Fibroblast of upper back skin (primary cell): Measurements from ENCODE around the gene TTLL8.

ENCODE experiments used
- DNase-seq: peaks from one replicate; pipeline ENCODE4 v3.0.0-alpha.2; 2013

Gene TTLL8

DNA sequence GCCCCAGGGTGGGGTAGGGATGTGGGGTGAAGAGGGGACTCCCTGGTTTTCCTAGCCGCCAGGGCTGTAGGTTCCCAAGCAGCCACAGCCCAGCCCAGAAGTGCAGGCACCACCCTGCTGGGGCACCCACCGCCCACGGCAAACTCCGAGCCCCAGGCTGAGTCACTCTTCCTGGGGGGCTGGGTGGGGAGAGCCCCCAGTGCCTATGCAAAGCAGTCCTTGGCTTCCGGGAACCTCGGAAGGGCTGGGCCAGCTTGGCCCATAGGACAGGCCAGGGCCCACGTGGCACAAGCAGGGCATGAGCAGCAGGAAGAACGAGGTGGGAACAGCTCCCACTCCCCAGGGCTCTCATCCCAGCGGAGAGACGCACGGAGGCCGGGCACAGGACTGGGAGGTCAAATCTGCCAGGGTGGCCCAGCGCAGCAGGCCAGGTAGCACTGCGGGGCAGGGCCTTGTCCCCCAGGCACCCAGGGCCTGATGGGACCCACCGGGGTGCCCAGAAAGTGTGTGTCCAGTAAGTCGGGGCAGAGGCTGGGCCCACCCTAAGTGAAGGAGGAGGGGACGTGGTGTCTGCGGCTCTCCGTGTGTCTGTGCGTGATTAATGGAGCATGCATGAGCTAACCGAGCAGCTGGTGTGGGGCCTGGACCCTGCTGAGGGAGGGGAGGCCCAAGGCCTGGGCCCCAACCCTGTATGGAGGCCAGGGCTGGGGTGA is 41.0 kb downstream of the TTLL8 start:
- DNase-seq, result no peak

DNA sequence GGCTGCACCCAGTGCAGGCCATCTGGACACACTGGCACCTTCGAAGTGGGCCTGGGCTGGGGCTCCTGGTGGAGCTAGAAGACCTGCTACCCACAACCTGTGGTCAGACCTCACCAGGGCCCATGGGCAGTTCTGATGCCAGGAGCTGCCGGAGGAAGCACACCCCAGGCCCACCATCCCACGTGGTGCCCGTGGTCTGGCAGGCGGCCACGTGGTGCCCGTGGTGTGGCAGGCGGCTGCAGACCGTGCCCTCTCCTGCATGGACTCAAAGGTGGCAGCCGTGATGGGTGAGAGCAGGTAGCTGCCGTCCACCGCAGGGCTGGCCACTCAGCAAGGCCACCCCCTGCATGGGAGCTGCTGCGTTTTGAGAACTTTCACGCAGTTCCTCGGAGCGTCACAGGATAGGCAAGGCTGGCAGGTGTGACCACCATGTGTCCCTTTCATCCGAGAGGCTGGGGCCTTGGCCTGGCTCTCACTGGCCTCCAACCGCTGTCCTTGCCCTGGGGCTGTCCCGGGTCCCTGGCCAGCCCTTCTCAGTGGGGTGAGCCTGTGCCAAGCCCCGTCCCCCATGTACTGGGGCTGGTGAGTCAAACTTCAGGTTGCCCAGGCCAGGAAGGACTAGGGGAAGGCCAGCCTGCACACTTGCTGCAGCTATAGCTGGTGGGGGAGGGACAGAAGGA is 41.6 kb downstream of the TTLL8 start:
- no peak for DNase-seq

DNA sequence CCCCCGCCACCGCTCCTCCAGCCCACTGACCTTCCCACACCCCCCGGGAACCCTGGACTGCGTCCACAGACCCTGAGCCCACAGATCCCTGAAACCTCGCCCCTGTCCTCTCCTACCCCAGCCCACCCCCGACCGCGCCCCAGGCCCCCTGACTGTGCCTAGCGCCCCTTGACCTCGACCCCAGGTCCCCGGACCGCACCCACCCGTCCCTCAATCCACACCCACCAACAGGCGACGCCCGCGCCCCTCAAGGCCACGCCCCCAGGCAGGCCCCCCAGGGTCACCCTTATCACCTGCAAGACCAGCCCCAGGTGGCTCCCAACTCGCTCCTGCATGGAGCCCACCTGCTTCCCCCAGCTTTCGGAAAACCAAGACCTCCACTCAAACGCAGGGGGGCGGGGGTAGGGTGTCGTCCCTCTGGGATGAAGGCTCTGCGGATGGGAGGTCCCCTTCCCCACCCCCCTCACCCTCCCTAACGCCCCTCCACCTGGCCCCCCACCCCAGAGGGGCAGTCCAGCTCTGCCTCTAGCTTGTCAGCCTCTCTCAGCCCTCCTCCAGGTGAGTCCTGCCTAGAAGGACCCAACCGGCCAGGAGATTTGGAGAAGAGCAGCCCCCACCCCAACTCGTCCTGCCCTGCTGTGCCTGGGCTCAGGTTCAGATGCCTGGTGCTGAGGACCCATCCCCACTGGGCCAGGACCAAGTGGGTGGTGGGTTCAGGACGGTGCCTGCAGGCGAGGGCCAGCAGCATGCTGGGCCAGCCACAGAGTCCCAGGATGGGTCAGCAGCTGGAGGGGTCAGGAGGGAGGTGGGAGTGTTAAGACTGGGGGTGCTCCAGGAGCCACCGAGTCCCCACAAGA is 42.4 kb downstream of the TTLL8 start:
- no peak for DNase-seq

DNA sequence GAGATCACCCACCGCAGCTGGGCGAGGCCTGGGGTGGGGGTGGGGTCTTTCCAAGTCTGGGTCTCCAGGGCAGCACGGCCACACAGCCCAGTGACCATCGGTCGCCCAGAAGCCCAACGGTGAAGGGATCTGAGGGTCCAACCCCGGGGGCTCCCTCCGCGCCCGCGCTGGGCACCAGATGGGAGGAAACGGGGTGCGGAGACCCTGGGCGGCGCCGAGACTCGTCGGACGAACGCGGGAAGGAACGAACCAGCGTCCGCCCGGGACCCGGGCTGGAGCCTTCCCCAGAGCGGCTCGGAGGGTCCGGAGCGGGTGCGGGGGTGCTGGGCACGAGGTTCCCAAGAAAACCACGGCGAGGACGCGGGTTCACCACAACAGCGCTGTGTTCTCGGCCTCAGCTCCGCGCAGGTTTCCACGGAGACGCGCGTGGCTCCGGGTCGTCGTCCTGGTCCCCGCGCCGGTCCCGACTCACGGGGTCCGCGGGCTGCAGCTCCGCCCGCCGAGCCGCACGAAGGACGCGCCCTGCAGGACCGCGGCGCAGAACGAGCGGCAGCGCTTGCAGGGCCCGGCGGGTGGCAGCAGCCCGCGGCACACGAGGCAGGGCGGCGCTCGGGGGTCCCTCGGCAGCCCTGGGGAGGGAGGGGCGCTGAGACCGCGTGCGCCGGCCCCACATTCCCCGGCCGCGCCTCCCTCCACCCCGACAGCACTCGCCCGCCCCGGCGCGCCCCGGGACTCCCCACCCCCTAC is 43.3 kb downstream of the TTLL8 start:
- no peak for DNase-seq

DNA sequence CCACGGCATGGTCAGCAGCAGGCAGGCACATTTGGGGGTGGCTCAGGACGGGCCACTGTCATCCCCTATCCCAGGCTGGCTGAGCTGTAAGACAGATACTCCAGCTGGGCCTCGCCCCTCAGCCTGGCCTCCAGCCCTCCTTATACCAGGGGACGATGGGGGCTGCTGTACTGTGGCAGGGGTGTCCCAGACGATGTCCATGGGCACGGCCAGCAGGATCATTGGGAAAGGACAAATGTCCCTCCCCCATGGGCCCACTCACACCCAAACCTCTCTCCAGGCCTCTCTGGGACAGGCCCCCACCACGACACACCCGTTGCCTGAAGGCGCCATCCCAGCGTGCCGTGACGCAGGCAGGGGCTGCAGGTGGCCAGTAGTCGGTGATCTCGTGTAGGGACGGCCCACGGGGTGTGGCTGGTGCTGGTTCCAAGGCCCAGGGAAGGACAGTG is 44.0 kb downstream of the TTLL8 start:
- no peak for DNase-seq

DNA sequence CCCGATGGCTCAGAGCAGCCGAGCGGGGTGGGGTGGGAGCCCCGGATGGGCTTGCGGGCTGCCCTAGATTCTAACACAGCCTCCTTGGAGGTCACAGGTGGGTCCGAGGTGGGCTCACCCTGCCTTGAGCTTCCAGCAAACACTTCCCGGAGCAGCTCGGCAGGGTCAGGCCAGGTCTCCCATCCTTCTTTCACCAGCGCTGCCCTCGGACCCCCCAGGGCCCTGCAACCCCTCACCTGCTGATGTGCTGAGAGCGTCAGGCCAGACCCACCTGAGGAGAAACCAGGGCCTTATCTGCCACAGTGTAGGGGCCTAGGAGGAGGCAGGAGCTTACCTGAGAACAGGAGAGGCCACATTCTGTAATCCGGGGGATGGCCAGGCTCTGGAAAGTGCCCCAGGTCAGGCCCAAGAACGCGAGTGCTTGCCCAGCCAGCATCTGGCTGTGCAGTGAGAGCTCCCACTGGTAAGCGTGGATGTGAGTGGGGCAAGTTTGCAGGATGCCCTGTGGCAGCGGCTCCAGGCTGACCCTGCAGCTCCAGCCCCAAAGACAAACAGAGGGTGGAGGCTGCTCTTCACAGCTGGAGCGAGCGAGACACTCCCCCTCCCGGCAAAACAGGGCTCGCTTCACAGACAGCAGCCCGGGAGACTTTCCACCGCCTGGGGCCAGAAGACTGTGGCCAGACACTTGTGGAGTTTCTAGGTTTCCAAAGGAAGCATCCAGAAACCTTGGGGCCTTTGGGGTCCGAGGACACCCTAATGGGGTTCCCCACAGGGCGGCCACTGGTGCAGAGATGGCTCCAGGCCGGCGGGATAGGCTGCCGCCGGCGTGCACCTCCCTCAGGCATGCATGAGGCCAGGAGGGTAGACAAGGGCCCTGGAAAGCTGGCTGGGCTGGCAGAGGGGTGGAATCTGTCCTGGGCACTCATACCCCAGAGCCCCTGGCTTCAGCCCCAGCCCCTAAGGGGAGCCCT is 45.6 kb downstream of the TTLL8 start, which contains the start of gene IL17REL:
IL17REL (minus strand) TSS at position 555 of the 971 bp plus-strand sequence; CDS start at position 436, 119 bp downstream.
- no peak for DNase-seq

DNA sequence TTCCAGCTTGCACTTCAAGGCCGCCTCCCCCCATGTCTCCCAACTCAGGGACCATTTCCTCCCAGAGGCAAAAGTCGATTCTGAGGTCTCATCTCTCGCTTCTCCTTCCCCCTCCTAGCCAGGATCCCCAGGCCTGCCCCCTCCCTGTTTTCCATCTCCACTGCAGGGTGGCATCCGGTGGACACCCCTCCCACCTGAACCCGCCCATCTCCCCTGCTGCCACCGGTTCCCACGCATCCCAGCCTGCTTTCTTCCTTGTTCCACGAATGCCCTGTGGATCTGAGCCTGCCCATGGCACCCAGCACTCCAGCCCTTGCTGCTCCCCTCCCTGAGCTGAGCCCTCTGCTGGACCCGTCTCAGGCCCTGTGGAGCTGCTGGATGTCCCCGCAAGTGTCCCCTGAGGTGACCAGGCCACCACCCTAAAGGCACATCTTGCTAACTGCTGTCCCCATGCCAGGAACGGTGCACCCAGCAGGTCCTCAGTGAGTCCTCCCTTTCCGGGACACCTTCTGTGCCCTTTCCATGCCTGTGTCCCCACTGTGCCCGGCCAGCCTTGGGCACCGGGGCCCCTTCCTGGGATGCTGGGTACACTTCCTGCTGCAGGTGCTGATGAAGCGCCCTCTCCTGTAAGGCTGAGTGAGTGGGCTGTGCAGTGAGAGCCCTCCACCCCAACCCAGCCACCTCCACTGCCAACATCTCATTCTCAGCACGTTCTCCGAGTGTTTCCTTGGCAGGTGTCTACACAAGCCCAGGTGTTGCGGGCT is 46.5 kb downstream of the TTLL8 start:
- no peak for DNase-seq

DNA sequence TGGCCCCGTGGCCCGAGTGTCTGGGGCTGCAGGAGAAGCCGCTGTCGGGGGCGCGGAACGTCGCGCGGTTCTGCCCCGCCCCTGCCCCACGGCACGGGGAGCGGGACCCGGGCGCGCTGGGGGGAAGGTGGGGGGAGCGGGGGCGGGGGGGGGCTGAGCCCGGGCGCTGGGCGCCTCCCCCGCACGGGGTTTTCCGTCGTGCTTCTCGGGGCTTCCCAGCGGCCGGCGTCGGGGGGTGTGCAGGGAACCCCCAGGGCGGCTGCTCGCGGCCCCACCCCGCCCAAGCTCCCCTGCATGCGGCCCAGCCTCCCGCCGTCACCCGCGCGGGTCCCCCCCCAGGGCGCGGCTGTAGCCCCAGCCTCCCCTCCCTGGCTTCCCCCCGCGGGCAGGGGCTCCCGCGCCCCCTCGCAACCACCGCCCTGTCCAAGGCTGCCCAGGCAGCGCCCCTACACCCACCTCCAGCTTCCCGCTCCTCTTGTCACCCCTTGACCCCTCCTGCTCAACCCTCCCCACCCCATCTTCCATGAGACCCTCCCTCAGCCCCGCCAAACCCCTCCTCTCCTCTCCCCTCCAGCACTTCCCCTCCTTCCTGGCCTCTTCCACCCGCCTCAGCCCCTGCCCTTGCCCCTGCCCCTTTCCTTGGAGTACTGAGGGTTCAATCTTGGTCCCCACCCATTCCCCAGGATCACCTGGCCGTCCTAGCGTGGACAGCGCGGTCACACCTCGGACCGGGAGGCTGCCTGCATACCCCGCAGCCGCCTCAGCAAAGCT is 47.2 kb downstream of the TTLL8 start:
- DNase-seq, result no peak

DNA sequence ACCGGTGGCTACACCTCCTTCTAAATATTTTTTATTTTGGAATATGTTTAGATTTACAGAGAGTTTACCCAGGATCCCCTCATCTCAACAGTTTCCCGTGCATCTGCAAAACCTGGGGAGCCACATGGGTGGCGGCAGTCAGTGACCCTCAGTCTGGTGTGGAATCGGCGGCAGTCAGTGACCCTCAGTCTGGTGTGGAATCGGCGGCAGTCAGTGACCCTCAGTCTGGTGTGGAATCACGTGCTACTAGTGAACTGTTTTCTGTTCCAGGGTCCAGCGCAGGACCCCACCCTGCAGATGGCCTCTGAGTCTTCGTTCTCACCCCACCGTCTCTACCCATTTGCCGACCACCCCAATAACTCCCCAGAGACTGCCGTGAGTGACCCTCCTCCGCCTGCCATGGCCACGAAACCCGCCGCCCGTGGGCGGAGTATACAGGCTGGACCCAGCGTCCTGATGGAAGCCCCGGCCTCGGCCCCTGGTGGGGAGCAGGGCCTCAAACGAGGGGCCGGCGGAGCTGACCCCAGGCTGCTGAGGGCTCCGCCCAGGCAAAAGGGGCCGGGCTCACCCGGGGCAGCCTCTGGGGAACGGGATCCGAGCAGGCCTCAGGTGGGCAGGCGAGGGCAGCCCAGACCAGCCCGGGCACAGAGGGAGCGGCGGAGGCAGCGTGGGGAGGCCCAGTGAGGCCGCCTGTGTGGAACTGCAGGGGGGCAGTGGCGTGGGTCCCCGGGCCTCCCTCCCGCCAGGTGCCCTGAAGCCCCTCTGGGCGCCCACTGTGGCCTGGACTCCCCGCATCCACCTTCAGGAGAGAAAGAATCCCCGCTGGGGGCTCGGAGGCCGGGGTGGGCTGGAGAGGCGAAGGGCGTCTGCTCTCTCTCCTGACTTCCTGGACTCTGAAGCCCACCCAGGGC is 48.1 kb downstream of the TTLL8 start:
- no peak for DNase-seq

DNA sequence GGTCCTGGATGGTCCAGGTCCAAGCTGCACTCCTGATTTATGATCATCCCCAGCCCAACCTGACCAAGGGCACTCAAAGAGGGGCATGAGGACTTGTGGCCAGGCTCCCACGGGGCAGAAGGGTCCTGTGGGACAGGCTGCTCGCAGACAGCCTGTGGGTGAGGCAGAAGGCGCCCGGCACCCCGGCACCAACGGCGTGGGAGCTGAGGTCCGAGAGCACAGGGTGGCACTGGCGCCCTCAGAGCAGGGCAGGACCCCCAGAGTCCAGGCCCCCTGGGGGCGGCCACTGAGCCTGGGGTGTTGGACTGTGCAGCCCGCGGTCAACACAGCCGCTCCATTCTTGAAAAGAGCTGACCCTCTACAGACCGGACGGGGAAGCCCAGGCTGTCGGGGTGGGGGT is 48.8 kb downstream of the TTLL8 start:
- no peak for DNase-seq

DNA sequence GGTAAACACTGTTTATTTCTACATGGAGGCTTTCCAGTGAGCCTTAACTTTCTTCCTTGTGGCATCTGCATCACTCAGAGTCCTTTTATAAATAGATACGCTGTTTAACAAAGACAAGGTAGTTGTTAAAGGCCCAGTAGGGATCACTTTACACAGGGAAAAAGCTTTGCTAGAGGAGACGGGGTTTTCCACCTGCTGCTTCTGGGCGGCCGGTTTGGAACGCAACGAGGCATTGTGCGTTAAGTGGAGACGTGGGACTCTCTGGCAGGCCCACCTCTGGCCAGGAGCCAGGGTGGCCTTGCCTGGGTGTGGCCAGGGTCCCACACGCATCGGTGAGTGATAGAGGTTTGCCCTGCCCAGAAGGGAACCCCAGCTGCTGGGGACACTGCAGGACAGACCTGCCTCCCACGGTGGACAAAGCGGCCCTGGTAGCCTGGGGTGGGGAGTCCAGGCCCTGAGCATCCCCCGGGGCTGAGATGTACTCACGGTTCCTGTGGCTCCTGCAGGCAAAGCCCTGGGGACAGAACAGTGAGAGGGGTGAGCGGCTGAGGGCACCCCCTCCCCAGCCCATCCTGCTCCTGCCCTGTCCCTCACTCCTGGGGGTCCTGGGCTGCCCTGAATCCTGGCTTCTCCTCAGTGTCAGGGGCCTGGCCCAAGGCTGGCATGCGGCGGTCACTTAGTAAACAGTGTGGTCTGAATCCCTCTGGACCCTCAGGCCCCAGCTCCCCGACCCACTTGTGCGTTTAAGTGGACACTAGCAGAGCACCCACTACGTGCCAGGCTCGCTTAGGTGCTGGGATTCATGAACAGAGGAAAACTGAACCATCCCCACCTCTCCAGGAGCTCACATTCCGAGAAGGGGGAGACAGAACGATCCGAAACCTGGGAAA is 49.7 kb downstream of the TTLL8 start:
- no peak for DNase-seq

DNA sequence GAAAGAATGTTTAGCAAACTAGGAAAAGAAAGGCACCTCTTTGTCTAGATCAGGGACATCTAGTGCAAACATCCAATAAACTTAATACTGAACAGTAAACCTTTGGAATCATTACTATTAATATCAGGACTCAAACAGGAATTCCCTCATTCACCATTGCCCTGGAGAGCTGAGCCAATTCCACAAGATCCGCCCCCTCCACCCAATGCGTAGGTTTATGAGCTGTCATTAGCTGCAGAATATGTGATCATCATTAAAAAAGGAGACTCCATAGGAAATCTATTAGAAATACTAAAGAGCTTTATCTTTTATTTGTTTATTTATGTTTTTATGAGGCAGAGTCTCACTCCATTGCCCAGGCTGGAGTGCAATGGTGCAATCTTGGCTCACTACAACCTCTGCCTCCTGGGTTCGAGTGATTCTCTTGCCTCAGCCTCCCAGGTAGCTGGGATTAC is 51.0 kb downstream of the TTLL8 start:
- no peak for DNase-seq

DNA sequence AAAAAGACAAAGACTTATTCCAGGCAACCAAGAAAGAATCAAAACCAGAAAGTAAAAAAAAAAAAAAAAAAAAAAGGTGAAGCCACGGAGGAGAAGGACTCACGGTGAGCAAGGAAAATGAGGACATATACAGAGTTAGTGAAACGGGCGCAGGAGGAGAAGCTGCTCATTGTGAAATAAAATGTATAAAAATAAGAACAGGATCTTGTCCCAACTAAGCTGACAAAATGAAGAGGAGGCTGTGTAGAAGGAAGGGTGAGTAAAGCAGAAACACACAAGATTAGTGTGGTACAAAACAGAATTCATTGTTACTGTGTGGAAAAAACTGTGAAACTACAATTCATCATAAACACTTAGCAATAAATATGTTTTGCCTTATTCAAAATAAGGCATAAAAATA is 53.2 kb downstream of the TTLL8 start:
- no peak for DNase-seq

DNA sequence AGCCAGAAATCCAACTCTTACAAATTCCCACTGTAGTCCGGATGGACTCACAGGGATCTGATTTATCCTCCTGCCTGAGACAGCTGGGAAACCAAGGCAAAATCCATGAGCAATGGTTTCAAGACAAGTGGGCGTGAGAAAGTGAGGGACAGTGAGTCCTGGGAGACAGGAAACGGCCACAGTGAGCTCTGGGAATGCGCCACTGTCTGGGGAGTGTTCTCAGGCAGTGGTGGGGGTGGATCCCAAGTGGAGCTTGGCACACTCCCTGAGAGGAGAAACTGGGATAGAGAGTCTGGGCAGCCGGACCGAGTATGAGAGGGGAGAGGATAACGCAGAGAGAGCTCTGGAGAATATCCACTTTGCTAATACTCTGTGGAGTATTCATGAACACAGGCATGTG is 55.3 kb downstream of the TTLL8 start:
- DNase-seq, result no peak

DNA sequence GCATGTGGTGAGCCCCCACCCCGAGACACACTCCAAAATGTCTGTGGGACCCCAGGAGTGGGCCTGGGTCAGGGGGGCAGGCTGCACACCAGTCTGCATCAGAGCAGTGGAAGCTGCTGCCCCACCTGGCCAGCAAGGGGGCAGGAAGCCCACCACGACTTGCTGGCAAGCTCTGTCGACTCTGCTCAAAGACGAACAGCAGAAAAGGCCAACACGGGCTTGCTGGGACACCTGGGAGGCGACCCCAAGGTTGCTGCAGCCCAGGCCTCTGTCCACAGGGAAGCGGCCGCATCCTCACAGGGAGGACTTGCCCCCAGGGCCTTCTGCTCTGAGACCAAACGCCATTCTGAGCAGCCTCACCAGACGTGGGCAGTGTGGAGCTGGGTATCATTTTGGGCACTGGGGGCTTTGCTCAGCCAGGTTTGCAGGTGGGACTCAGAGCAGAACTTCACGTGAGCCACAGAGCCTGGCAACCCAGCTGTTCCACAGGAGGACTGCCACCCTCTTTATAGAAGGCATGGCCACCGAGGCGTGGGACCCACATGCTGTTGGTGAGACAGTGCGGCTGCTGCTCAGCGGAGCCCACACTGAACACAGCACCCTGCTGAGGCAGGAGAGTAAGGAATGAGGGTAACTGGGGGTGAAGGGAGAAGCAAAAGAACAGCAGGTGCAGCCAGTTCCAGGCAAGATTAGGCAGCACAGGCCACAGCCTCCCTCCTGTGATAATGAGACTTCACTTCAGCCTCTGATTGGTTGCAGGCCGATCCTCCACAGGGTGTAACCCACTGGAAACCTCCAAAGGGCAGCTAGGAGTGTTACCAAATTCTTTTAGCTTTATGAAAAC is 56.5 kb downstream of the TTLL8 start:
- no peak for DNase-seq

DNA sequence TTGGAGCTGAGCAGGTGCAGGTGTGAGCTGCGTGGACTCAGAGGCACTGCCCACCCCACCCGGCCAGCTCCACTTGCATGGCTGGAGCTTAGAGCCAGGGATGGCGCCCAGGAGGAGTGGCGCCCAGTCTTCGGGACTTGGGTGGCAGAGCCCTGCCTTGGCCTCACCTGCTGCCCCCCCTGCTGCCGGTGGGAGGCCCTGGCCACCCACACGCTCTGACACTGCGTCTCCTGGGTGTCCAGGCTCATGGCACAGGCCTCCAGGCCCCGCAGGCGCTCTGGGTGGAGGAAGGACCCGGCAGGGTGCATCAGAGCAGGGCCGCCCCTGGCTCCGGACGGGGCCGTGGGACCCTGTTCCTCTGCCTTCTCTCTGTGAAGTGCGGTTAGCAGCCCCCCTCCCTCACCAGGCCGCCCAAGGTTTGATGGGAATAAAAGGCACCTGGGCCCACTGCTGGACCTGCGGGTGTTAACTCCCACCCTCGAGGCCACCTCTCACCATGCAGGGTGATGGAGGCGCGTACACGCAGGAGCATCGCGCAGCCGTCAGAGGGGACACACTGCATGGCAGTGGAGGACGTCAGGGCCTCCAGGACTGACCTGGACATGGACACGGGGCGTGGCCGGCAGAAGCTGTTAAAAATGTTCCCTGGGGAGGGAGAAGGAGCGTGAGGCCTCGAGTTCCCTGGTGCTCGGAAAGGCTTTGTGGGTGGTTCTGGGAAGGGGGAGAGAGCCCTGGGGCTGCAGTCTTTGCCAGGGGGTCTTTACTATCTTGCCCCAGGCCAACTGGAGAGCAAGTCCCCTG is 57.3 kb downstream of the TTLL8 start:
- no peak for DNase-seq
